ENCODE results near the gene CALD1.

CALD1 gene

GRCh38 chr7:134787720-134788119 lies 8.3 kb downstream of the CALD1 start:
- no peak for DNase-seq (ENCODE audit: low read depth in 3 of 3)

GRCh38 chr7:134788191-134788590 lies 8.8 kb downstream of the CALD1 start:
- no peak for DNase-seq (ENCODE audit: low read depth in 3 of 3)

- DNase-seq (ENCODE audit: low read depth in 3 of 3), result no peak
Measured at GRCh38 chr7:134789967-134790685, 10.7 kb downstream of the CALD1 start.

GRCh38 chr7:134792968-134793367 lies 13.5 kb downstream of the CALD1 start:
- no peak for DNase-seq (ENCODE audit: low read depth in 3 of 3)

- no peak for DNase-seq (ENCODE audit: low read depth in 3 of 3)
Measured at GRCh38 chr7:134795231-134795630, 15.8 kb downstream of the CALD1 start.

- DNase-seq (ENCODE audit: low read depth in 3 of 3), result no peak
Measured at GRCh38 chr7:134798155-134798554, 18.7 kb downstream of the CALD1 start.

- DNase-seq (ENCODE audit: low read depth in 3 of 3), result no peak
Measured at GRCh38 chr7:134799377-134799776, 19.9 kb downstream of the CALD1 start.

GRCh38 chr7:134802762-134803161 lies 23.3 kb downstream of the CALD1 start:
- DNase-seq (ENCODE audit: low read depth in 3 of 3), result no peak

GRCh38 chr7:134804351-134804750 lies 24.9 kb downstream of the CALD1 start:
- no peak for DNase-seq (ENCODE audit: low read depth in 3 of 3)

GRCh38 chr7:134804854-134805253 lies 25.4 kb downstream of the CALD1 start:
- no peak for DNase-seq (ENCODE audit: low read depth in 3 of 3)

- DNase-seq (ENCODE audit: low read depth in 3 of 3), result no peak
Measured at GRCh38 chr7:134806197-134806596, 26.8 kb downstream of the CALD1 start.

GRCh38 chr7:134809616-134810015 lies 30.2 kb downstream of the CALD1 start:
- DNase-seq (ENCODE audit: low read depth in 3 of 3), result no peak

GRCh38 chr7:134811765-134812164 lies 32.3 kb downstream of the CALD1 start:
- no peak for DNase-seq (ENCODE audit: low read depth in 3 of 3)

- DNase-seq (ENCODE audit: low read depth in 3 of 3), result no peak
Measured at GRCh38 chr7:134813663-134814396, 34.4 kb downstream of the CALD1 start.

- no peak for DNase-seq (ENCODE audit: low read depth in 3 of 3)
Measured at GRCh38 chr7:134814730-134815364, 35.4 kb downstream of the CALD1 start.

GRCh38 chr7:134818613-134819345 lies 39.3 kb downstream of the CALD1 start:
- no peak for DNase-seq (ENCODE audit: low read depth in 3 of 3)

- DNase-seq (ENCODE audit: low read depth in 3 of 3), result no peak
Measured at GRCh38 chr7:134819401-134819800, 40.0 kb downstream of the CALD1 start.

GRCh38 chr7:134820295-134820694 lies 40.9 kb downstream of the CALD1 start:
- no peak for DNase-seq (ENCODE audit: low read depth in 3 of 3)

- DNase-seq (ENCODE audit: low read depth in 3 of 3), result no peak
Measured at GRCh38 chr7:134820778-134821177, 41.3 kb downstream of the CALD1 start.

GRCh38 chr7:134823400-134823799 lies 44.0 kb downstream of the CALD1 start:
- DNase-seq (ENCODE audit: low read depth in 3 of 3), result no peak

- no peak for DNase-seq (ENCODE audit: low read depth in 3 of 3)
Measured at GRCh38 chr7:134825666-134826065, 46.2 kb downstream of the CALD1 start.

GRCh38 chr7:134826105-134826504 lies 46.7 kb downstream of the CALD1 start:
- DNase-seq (ENCODE audit: low read depth in 3 of 3), result no peak

All from stimulated activated CD4-positive, alpha-beta T cell treated with anti-CD3 and anti-CD28 coated beads, TNF-alpha, amount 100 ng/mL, for 24 hours (primary cell).